ENCODE data around the gene OPN5. TPM values are rescaled to one million over a fixed set of nuclear protein-coding genes. Genes with fewer than 3 reads are reported as not detected.
"Not testable (repeated sequence)": the region's sequence is repeated elsewhere in the genome, so short reads cannot be mapped to it uniquely, and the experiment has no call there.

The OPN5 gene
- total RNA-seq: not detected

GRCh38 chr6:47781732-47782131 is at the start of gene OPN5:
TSS of gene OPN5 (plus strand) at chr6:47782032. CDS start at chr6:47782067, 35 bp downstream.
- DNase-seq: no peak
- no peaks in the 10 kb centered on the region for H3K36me3 Mint-ChIP-seq
- peaks cover 10% of the 10 kb centered on the region for H3K4me1 Mint-ChIP-seq
- H3K27me3 Mint-ChIP-seq: peaks cover 15% of the 10 kb centered on the region
- no peak for ATAC-seq (ENCODE audit: low read depth)
- H3K27ac Mint-ChIP-seq: peak within 1 kb of the TSS; percentile 27
- POLR2A ChIA-PET: no interaction called here
- H3K9me3 Mint-ChIP-seq: no peaks in the 10 kb centered on the region
- H3K4me3 Mint-ChIP-seq: peak within 1 kb of the TSS; percentile 6

- H3K4me3 Mint-ChIP-seq: no peak overlapping the region
- no peak for DNase-seq
- POLR2A ChIA-PET: interaction anchor here (1.1 kb wide), 1 partner anchor 103 kb away, joined by 3 read pairs; no protein-coding TSS in a partner anchor
Measured at GRCh38 chr6:47733879-47734558, 47.8 kb upstream of the OPN5 start.

GRCh38 chr6:47734831-47735481 is 46.9 kb upstream of the OPN5 start:
- no peaks in the 10 kb centered on the region for H3K4me1 Mint-ChIP-seq

More at GRCh38 chr6:47733879-47734558, 47.8 kb upstream of the OPN5 start:
- Mint-ChIP-seq H3K9me3 (no peaks in the 10 kb centered on the region), H3K36me3 (no peaks in the 10 kb centered on the region), H3K27me3 (peaks cover 5% of the 10 kb centered on the region), H3K27ac (no peak overlapping the region), H3K4me1 (peaks cover 3% of the 10 kb centered on the region)
- no peak for ATAC-seq (ENCODE audit: low read depth)

GRCh38 chr6:47736083-47736700 is 45.6 kb upstream of the OPN5 start:
- POLR2A ChIA-PET: no interaction called here
- no peak for DNase-seq
- Mint-ChIP-seq H3K27me3 (peaks cover 5% of the 10 kb centered on the region), H3K9me3 (no peaks in the 10 kb centered on the region), H3K27ac (no peak overlapping the region), H3K4me3 (no peak overlapping the region), H3K36me3 (no peaks in the 10 kb centered on the region), H3K4me1 (no peaks in the 10 kb centered on the region)
- no peak for ATAC-seq (ENCODE audit: low read depth)

More at GRCh38 chr6:47734831-47735481, 46.9 kb upstream of the OPN5 start:
- Mint-ChIP-seq H3K27me3 (peaks cover 5% of the 10 kb centered on the region), H3K4me3 (no peak overlapping the region), H3K27ac (no peak overlapping the region), H3K9me3 (no peaks in the 10 kb centered on the region), H3K36me3 (no peaks in the 10 kb centered on the region)
- POLR2A ChIA-PET: interaction anchor here (1.1 kb wide), 1 partner anchor 104 kb away, joined by 3 read pairs; no protein-coding TSS in a partner anchor
- ATAC-seq (ENCODE audit: low read depth) (no peak), DNase-seq (no peak)

- no peaks in the 10 kb centered on the region for H3K36me3 Mint-ChIP-seq
- no peak for ATAC-seq (ENCODE audit: low read depth)
- H3K9me3 Mint-ChIP-seq: no peaks in the 10 kb centered on the region
- H3K4me1 Mint-ChIP-seq: peaks cover 4% of the 10 kb centered on the region
- DNase-seq: no peak
- POLR2A ChIA-PET: no interaction called here
- no peak overlapping the region for H3K4me3 Mint-ChIP-seq
- H3K27ac Mint-ChIP-seq: no peak overlapping the region
- H3K27me3 Mint-ChIP-seq: peaks cover 5% of the 10 kb centered on the region
Measured at GRCh38 chr6:47737406-47737805, 44.4 kb upstream of the OPN5 start.

- peaks cover 3% of the 10 kb centered on the region for H3K27me3 Mint-ChIP-seq
- no peak overlapping the region for H3K27ac Mint-ChIP-seq
- peaks cover 2% of the 10 kb centered on the region for H3K9me3 Mint-ChIP-seq
- no peak overlapping the region for H3K4me3 Mint-ChIP-seq
- no peak for DNase-seq
- H3K36me3 Mint-ChIP-seq: no peaks in the 10 kb centered on the region
- POLR2A ChIA-PET: no interaction called here
- H3K4me1 Mint-ChIP-seq: peaks cover 4% of the 10 kb centered on the region
- no peak for ATAC-seq (ENCODE audit: low read depth)
Measured at GRCh38 chr6:47740714-47741113, 41.1 kb upstream of the OPN5 start.

- H3K36me3 Mint-ChIP-seq: no peaks in the 10 kb centered on the region
- H3K4me3 Mint-ChIP-seq: no peak overlapping the region
- no peak for ATAC-seq (ENCODE audit: low read depth)
- peaks cover 2% of the 10 kb centered on the region for H3K9me3 Mint-ChIP-seq
- H3K4me1 Mint-ChIP-seq: peaks cover 4% of the 10 kb centered on the region
- POLR2A ChIA-PET: no interaction called here
- H3K27ac Mint-ChIP-seq: no peak overlapping the region
- DNase-seq: no peak
- H3K27me3 Mint-ChIP-seq: peaks cover 3% of the 10 kb centered on the region
Measured at GRCh38 chr6:47741807-47742206, 40.0 kb upstream of the OPN5 start.

- DNase-seq: no peak
Measured at GRCh38 chr6:47743744-47744143, 38.1 kb upstream of the OPN5 start.

GRCh38 chr6:47745269-47745668 is 36.6 kb upstream of the OPN5 start:
- H3K36me3 Mint-ChIP-seq; ATAC-seq (ENCODE audit: low read depth); DNase-seq; H3K4me3 Mint-ChIP-seq; H3K27me3 Mint-ChIP-seq; H3K27ac Mint-ChIP-seq; H3K9me3 Mint-ChIP-seq; H3K4me1 Mint-ChIP-seq; POLR2A ChIA-PET: not testable (repeated sequence)

More at GRCh38 chr6:47743744-47744143, 38.1 kb upstream of the OPN5 start:
- Mint-ChIP-seq H3K27me3 (no peaks in the 10 kb centered on the region), H3K9me3 (peaks cover 2% of the 10 kb centered on the region), H3K36me3 (no peaks in the 10 kb centered on the region), H3K4me3 (no peak overlapping the region), H3K4me1 (peaks cover 4% of the 10 kb centered on the region), H3K27ac (no peak overlapping the region)
- no peak for ATAC-seq (ENCODE audit: low read depth)
- POLR2A ChIA-PET: no interaction called here

GRCh38 chr6:47749757-47750156 is 32.1 kb upstream of the OPN5 start:
- POLR2A ChIA-PET: no interaction called here
- Mint-ChIP-seq H3K9me3 (peaks cover 2% of the 10 kb centered on the region), H3K4me1 (peaks cover 2% of the 10 kb centered on the region), H3K27ac (no peak overlapping the region), H3K27me3 (peaks cover 9% of the 10 kb centered on the region), H3K36me3 (no peaks in the 10 kb centered on the region), H3K4me3 (no peak overlapping the region)
- DNase-seq (no peak), ATAC-seq (ENCODE audit: low read depth) (no peak)

- H3K27ac Mint-ChIP-seq: no peak overlapping the region
- no peak for ATAC-seq (ENCODE audit: low read depth)
Measured at GRCh38 chr6:47752801-47753200, 29.0 kb upstream of the OPN5 start.

GRCh38 chr6:47759364-47759763 is 22.5 kb upstream of the OPN5 start:
- H3K27me3 Mint-ChIP-seq: peaks cover 8% of the 10 kb centered on the region
- POLR2A ChIA-PET: no interaction called here

More at GRCh38 chr6:47752801-47753200, 29.0 kb upstream of the OPN5 start:
- H3K4me3 Mint-ChIP-seq: no peak overlapping the region
- no peak for DNase-seq
- H3K4me1 Mint-ChIP-seq: peaks cover 3% of the 10 kb centered on the region
- H3K27me3 Mint-ChIP-seq: peaks cover 12% of the 10 kb centered on the region
- POLR2A ChIA-PET: no interaction called here
- H3K9me3 Mint-ChIP-seq: no peaks in the 10 kb centered on the region
- peaks cover 2% of the 10 kb centered on the region for H3K36me3 Mint-ChIP-seq

GRCh38 chr6:47762502-47762901 is 19.3 kb upstream of the OPN5 start:
- Mint-ChIP-seq H3K36me3 (no peaks in the 10 kb centered on the region), H3K9me3 (no peaks in the 10 kb centered on the region), H3K4me1 (no peaks in the 10 kb centered on the region), H3K27ac (no peak overlapping the region), H3K27me3 (peaks cover 5% of the 10 kb centered on the region), H3K4me3 (no peak overlapping the region)
- POLR2A ChIA-PET: no interaction called here
- no peak for ATAC-seq (ENCODE audit: low read depth)
- DNase-seq: no peak

More at GRCh38 chr6:47759364-47759763, 22.5 kb upstream of the OPN5 start:
- DNase-seq: no peak
- Mint-ChIP-seq H3K4me3 (no peak overlapping the region), H3K9me3 (no peaks in the 10 kb centered on the region), H3K4me1 (peaks cover 2% of the 10 kb centered on the region), H3K27ac (no peak overlapping the region), H3K36me3 (peaks cover 2% of the 10 kb centered on the region)
- ATAC-seq (ENCODE audit: low read depth): no peak

- H3K36me3 Mint-ChIP-seq: no peaks in the 10 kb centered on the region
- H3K27me3 Mint-ChIP-seq: peaks cover 13% of the 10 kb centered on the region
- H3K4me1 Mint-ChIP-seq: no peaks in the 10 kb centered on the region
- no peak overlapping the region for H3K4me3 Mint-ChIP-seq
- no peaks in the 10 kb centered on the region for H3K9me3 Mint-ChIP-seq
- POLR2A ChIA-PET: no interaction called here
- H3K27ac Mint-ChIP-seq: no peak overlapping the region
- DNase-seq: no peak
- ATAC-seq (ENCODE audit: low read depth): no peak
Measured at GRCh38 chr6:47766445-47766844, 15.4 kb upstream of the OPN5 start.
